Ovary (tissue), 10 donors: ENCODE results near the gene ARIH1. TPM values are rescaled to one million over a fixed set of nuclear protein-coding genes. Genes with fewer than 3 reads are reported as not detected.
"Not testable (repeated sequence)": the region's sequence is repeated elsewhere in the genome, so short reads cannot be mapped to it uniquely, and the experiment has no call there.

Source experiments
- DNase-seq, 5 donors: peaks; one replicate each; pipeline ENCODE4 v3.0.0-alpha.2; 2019 to 2020
- H3K27ac ChIP-seq, 2 donors: fragments of 200-600 bp; one replicate each; pipeline versions ENCODE4 v1.5.1 to v1.8.0; 2019 to 2022
- H3K27me3 ChIP-seq: fragments of 200-600 bp; one replicate; pipeline ENCODE4 v1.8.0; 2022
- H3K36me3 ChIP-seq: fragments of 200-600 bp; sonication (generic); one replicate; pipeline ENCODE4 v1.5.1; 2019
- H3K4me1 ChIP-seq: one replicate; pipeline ENCODE4 v1.8.1; 2013; ENCODE audit warnings: mild to moderate bottlenecking, moderate library complexity; ENCODE audit not compliant: insufficient read depth
- H3K4me3 ChIP-seq: fragments of 200-600 bp; sonication (generic); one replicate; pipeline ENCODE4 v1.5.1; 2017
- H3K9me3 ChIP-seq, 2 donors: fragments of 200-600 bp in 1 of 2; sonication (generic) in 1 of 2; one replicate each; pipeline versions ENCODE4 v1.5.1 to v1.8.1; 2013 to 2019; ENCODE audit warnings: mild to moderate bottlenecking in 1 of 2, moderate library complexity in 1 of 2
- CTCF ChIP-seq, 3 donors: fragments of 450-650 bp in 2 of 3; fragments of 200-600 bp in 1 of 3; IDR thresholded peaks; one replicate each; pipeline versions ENCODE4 v1.5.1 to v1.8.0; 2016 to 2022; ENCODE audit warnings: antibody characterized with exemption in 3 of 3, mild to moderate bottlenecking in 1 of 3
- EP300 ChIP-seq: sonication (generic); formaldehyde crosslinking; IDR thresholded peaks from one replicate; pipeline ENCODE4 v1.6.1; 2017; ENCODE audit warnings: antibody characterized with exemption
- POLR2A ChIP-seq: fragments of 450-650 bp; IDR thresholded peaks from one replicate; pipeline ENCODE4 v1.6.1; 2017; ENCODE audit warnings: antibody characterized with exemption, mild to moderate bottlenecking, moderate library complexity
- WGBS, 3 donors: extraction: QIAGEN DNeasy Blood & Tissue Kit in 1 of 3; methylation state at CpG; one replicate each; pipeline versions ENCODE4 v1.1.5 to v1.1.7; 2013 to 2017; 5-methylcytosine and 5-hydroxymethylcytosine counted together
- intact Hi-C, 4 donors: fragments of 100-400 bp; cut with DNase I; formaldehyde crosslinking; loops; one replicate each; pipeline versions ENCODE4 v1.11.0 to v1.15.1; 2022 to 2023
- long read RNA-seq, 3 donors: library from polyadenylated mRNA in 2 of 3; unstranded in 2 of 3; transcript quantifications; one replicate each; pipeline ENCODE4 v2.0.0 and lab custom pipeline, GENCODE V29; 2021 to 2026
- polyA plus RNA-seq, 2 donors: library from polyadenylated mRNA; stranded (reverse); fragments of 200-250 nt in 1 of 2; fragments of 350-450 nt in 1 of 2; fragmentation: Illumina TruSeq in 1 of 2; extraction: RNeasy Lipid Tissue Mini Kit (QIAGEN cat#74804) in 1 of 2; gene quantifications; one replicate each; pipeline ENCODE4 v1.2.3, GENCODE V29; 2013 to 2014
- total RNA-seq, 7 donors: library from RNA; depleted of rRNA in 2 of 7; stranded (reverse); fragments of >200 nt in 2 of 7; fragmentation: NEBNext Ultra II Directional in 3 of 7; extraction: Animal tissue kit (Norgen Biotek cat#: 25700) in 3 of 7; gene quantifications; one replicate each; pipeline versions ENCODE4 v1.1.0 to v1.2.4, GENCODE V29; 2016 to 2023
- donor health status: DM: no; HTN: no; CAD: no; lungs with moderate emphysema.
- donor health status: DM: no; HTN: no; CAD: no.
- donor health status: Bipolar disorder and iron deficiency.
- donor health status: DM: yes; HTN: yes; CAD: no.
- donor health status: DM: no; HTN: no; CAD: no.
- donor health status: DM: yes; HTN: yes; CAD: no.

The ARIH1 gene, protein sequence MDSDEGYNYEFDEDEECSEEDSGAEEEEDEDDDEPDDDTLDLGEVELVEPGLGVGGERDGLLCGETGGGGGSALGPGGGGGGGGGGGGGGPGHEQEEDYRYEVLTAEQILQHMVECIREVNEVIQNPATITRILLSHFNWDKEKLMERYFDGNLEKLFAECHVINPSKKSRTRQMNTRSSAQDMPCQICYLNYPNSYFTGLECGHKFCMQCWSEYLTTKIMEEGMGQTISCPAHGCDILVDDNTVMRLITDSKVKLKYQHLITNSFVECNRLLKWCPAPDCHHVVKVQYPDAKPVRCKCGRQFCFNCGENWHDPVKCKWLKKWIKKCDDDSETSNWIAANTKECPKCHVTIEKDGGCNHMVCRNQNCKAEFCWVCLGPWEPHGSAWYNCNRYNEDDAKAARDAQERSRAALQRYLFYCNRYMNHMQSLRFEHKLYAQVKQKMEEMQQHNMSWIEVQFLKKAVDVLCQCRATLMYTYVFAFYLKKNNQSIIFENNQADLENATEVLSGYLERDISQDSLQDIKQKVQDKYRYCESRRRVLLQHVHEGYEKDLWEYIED
- total RNA-seq (100 to 1,000 TPM in 5 of 7 donors, 10 to 100 TPM in 2; 47.9 to 211 (median 171) TPM), polyA plus RNA-seq (10 to 100 TPM; 33.1 to 91.2 TPM)
- long read RNA-seq, donor 1, partial matches to known transcripts = 0 of 2 reads
- long read RNA-seq, donor 1, other reads (novel, unspliced or antisense) = 2 of 2 reads
- long read RNA-seq, donor 2, full-length matches to known transcripts = 14 of 20 reads
- long read RNA-seq, donor 2, partial matches to known transcripts = 6 of 20 reads
- long read RNA-seq, donor 2, other reads (novel, unspliced or antisense) = 0 of 20 reads
- long read RNA-seq, donor 3, full-length matches to known transcripts = 8 of 11 reads
- long read RNA-seq, donor 3, partial matches to known transcripts = 0 of 11 reads
- long read RNA-seq, donor 3, other reads (novel, unspliced or antisense) = 3 of 11 reads

- no peaks in the 10 kb centered on the region for H3K36me3 ChIP-seq
- peak within 1 kb of the TSS; percentile 99 to 100 for H3K27ac ChIP-seq
- H3K4me1 ChIP-seq = peaks cover 11% of the 10 kb centered on the region
- DNase-seq = peak; percentile 97 to 99 (median 99)
- H3K4me3 ChIP-seq = peak within 1 kb of the TSS; percentile 88
- no peaks in the 10 kb centered on the region for H3K9me3 ChIP-seq
- H3K27me3 ChIP-seq = no peaks in the 10 kb centered on the region
- WGBS, 3 donors = 0% methylated on average over 58 to 63 of the region's 63 CpGs
- TF ChIP-seq CTCF (IDR thresholded peaks at IDR 0.05) (peak in 2 of 3 donors; percentile 7 to 23), EP300 (peak; percentile 59), POLR2A (peak; percentile 100)
- intact Hi-C loops = loop anchor here in 1 of 4 donors (5.0 to 10.0 kb wide), 3 partner anchors 202 to 357 kb away; partner anchors contain the start of genes ADPGK, MYO9A, PARP6 and SENP8
Observed at GRCh38 chr15:72473614-72474465, at the start of gene ARIH1. Gene ARIH1, plus strand, starts transcription at chr15:72474330. Its CDS starts 310 bp downstream, at chr15:72474640.

DNA sequence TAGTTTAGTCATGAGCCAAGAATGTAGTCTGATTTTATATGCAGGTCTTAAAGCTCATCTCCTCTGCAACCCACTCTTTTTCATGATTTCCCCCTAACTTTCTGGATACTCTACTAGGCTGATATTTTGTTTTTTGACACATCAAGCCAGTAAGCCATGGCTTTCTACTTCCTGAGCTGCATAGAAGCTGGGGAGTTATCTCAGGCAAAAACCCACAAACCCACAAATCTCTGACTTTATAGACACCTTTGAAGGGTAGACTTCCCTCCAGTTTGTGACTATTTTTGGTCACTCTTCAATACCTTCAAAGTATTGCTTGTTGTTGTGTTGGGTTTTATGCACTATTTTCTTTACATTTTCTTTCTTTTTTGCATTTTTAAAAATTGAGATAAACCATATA, 47.4 kb upstream of the ARIH1 start:
- no peaks in the 10 kb centered on the region for H3K4me1 ChIP-seq
- no peaks in the 10 kb centered on the region for H3K27me3 ChIP-seq
- no peaks in the 10 kb centered on the region for H3K36me3 ChIP-seq
- no peak overlapping the region for H3K4me3 ChIP-seq
- intact Hi-C loops = no loop called here
- no peak for DNase-seq
- H3K9me3 ChIP-seq = no peaks in the 10 kb centered on the region
- no peak for TF ChIP-seq CTCF (IDR thresholded peaks at IDR 0.05)
- TF ChIP-seq EP300 = no peak
- no peak for TF ChIP-seq POLR2A
- no peak overlapping the region for H3K27ac ChIP-seq

DNA sequence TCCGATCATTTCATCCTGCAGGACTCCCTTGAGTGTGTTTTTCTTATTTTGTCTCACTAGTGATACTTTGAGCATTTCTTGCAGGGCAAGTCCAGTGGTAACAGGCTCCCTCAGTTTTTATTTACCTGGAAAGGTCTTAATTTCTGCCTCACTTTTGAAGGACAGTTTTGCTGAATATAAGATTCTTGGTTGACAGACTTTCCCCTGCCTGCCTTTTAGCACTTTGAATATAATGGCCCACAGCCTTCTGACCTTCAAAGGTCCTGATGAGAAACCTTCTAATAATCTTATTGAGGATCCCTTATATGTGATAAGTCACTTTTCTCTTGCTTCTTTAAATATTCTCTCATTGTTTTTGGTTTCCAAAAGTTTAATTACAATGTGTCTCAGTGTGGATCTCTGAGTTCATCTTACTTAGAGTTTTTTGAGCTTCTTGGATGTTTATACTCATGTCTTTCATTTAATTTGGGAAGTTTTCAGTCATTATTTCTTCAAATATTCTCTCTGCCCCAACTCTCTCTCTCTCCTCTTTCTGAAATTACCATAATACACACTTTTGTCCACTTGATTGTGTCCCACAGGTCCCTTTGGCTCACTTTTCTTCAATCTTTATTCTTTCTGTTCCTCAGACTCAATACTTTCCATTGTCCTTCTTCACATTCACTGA, 36.3 kb upstream of the ARIH1 start:
- intact Hi-C loops = no loop called here
- no peaks in the 10 kb centered on the region for H3K27me3 ChIP-seq
- 84 to 92% (median 88%) methylated on average over 1 of the region's 1 CpG for WGBS, 3 donors
- H3K36me3 ChIP-seq = no peaks in the 10 kb centered on the region
- no peak overlapping the region for H3K4me3 ChIP-seq
- H3K4me1 ChIP-seq = no peaks in the 10 kb centered on the region
- DNase-seq = no peak
- H3K27ac ChIP-seq = no peak overlapping the region
- TF ChIP-seq CTCF (IDR thresholded peaks at IDR 0.05) = no peak
- no peak for TF ChIP-seq EP300
- TF ChIP-seq POLR2A = no peak
- no peaks in the 10 kb centered on the region for H3K9me3 ChIP-seq

DNA sequence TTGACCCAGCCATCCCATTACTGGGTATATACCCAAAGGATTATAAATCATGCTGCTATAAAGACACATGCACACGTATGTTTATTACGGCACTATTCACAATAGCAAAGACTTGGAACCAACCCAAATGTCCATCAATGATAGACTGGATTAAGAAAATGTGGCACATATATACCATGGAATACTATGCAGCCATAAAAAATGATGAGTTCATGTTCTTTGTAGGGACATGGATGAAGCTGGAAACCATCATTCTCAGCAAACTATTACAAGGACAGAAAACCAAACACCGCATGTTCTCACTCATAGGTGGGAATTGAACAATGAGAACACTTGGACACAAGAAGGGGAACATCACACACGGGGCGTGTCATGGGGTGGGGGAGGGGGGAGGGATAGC, 31.3 kb upstream of the ARIH1 start:
- H3K9me3 ChIP-seq, H3K4me3 ChIP-seq, intact Hi-C loops, H3K27ac ChIP-seq, H3K36me3 ChIP-seq, DNase-seq, H3K4me1 ChIP-seq, H3K27me3 ChIP-seq: not testable (repeated sequence)
- 85 to 89% (median 86%) methylated on average over 3 to 5 of the region's 5 CpGs for WGBS, 3 donors
